ENCODE data around the gene AKAP13. TPM values are rescaled to one million over a fixed set of nuclear protein-coding genes. Genes with fewer than 3 reads are reported as not detected.

Gene AKAP13
- total RNA-seq, 1 donor from 2014 or later: 443 TPM

DNA sequence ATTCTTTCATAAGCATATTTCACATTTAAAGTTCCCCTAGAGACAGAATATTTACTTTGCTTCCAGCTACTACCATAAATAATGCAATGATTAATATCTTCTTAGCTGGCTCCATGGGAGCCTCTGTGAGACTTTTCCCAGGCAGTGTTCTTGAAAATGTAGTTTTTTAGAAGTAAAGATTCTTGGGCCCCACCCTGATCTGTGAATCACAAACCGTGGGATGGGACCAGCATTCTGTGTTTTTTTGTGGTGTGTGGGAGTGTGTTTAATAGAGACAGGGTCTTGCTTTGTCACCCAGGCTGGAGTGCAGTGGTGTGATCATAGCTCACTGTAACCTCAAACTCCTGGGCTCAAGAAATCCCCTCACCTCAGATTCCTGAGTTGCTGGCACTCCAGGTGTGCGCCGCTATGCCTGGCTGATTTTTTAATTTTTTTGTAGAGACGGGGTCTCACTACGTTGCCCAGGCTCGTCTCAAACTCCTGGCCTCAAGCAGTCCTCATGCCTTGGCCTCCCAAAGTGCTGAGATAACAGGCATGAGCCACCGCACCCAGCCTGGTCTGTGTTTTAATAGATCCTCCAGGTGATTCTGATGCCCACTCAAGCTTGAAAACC, 331.3 kb downstream of the AKAP13 start:
- Histone ChIP-seq H3K36me3 (peaks cover 87% of the 10 kb centered on the region), H3K27ac (no peak overlapping the region), H3K4me3 (no peak overlapping the region), H3K9me3 (no peaks in the 10 kb centered on the region), H3K4me1 (peaks cover 27% of the 10 kb centered on the region), H3K27me3 (ENCODE audit: low read depth) (no peaks in the 10 kb centered on the region)
- ATAC-seq (no peak), DNase-seq (no peak)
- intact Hi-C loops (cut with DNase I): no loop called here
- no peak for TF ChIP-seq CTCF (IDR thresholded peaks at IDR 0.05)

GRCh38 chr15:85716261-85716660, 335.9 kb downstream of the AKAP13 start:
- H3K27me3 ChIP-seq (ENCODE audit: low read depth): no peaks in the 10 kb centered on the region
- DNase-seq: no peak
- no peak for ATAC-seq
- H3K4me1 ChIP-seq: no peaks in the 10 kb centered on the region
- intact Hi-C loops (cut with DNase I): no loop called here
- no peaks in the 10 kb centered on the region for H3K9me3 ChIP-seq
- no peak overlapping the region for H3K4me3 ChIP-seq
- H3K27ac ChIP-seq: no peak overlapping the region
- TF ChIP-seq CTCF (IDR thresholded peaks at IDR 0.05): no peak
- H3K36me3 ChIP-seq: peaks cover 100% of the 10 kb centered on the region

- Histone ChIP-seq H3K27ac (no peak overlapping the region), H3K4me3 (no peak overlapping the region), H3K36me3 (peaks cover 100% of the 10 kb centered on the region), H3K27me3 (ENCODE audit: low read depth) (no peaks in the 10 kb centered on the region), H3K4me1 (no peaks in the 10 kb centered on the region), H3K9me3 (no peaks in the 10 kb centered on the region)
- no peak for TF ChIP-seq CTCF (IDR thresholded peaks at IDR 0.05)
- intact Hi-C loops (cut with DNase I): no loop called here
- ATAC-seq (no peak), DNase-seq (no peak)
Observed at GRCh38 chr15:85717212-85717611, 336.8 kb downstream of the AKAP13 start.

DNA sequence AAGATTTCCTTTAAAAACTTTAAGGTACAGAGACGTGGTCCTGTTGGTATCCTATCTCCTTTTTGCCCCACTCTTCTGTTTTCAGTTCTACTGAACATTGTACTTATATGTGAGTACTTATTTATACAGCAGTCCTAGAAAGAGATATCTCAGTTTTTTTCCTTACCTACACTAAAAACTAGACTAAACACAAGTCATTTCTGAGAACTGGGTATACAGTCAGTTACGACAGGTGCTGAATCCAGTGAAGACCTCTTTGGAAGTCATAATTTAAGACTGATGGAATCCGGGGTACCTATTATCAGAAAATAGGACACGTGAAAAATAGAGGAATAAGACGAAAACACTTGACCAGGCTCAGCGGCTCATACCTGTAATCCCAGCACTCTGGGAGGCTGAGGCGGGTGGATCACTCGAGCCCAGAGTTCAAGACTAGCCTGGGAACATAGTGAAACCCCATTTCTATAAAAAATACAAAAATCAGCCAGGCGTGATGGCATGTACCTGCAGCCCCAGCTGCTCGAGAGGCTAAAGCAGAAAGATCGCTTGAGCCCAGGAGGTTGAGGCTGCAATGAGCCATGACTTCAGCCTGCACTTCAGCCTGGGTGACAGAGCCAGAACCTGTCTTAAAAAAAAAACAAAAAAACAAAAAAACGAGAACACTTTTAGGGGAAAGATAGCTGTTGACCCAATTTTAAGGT, 338.0 kb downstream of the AKAP13 start:
- peaks cover 100% of the 10 kb centered on the region for H3K36me3 ChIP-seq
- H3K4me1 ChIP-seq: peaks cover 2% of the 10 kb centered on the region
- intact Hi-C loops (cut with DNase I): no loop called here
- no peaks in the 10 kb centered on the region for H3K9me3 ChIP-seq
- no peak overlapping the region for H3K4me3 ChIP-seq
- H3K27ac ChIP-seq: no peak overlapping the region
- H3K27me3 ChIP-seq (ENCODE audit: low read depth): no peaks in the 10 kb centered on the region
- no peak for TF ChIP-seq CTCF (IDR thresholded peaks at IDR 0.05)
- ATAC-seq (no peak), DNase-seq (no peak)

DNA sequence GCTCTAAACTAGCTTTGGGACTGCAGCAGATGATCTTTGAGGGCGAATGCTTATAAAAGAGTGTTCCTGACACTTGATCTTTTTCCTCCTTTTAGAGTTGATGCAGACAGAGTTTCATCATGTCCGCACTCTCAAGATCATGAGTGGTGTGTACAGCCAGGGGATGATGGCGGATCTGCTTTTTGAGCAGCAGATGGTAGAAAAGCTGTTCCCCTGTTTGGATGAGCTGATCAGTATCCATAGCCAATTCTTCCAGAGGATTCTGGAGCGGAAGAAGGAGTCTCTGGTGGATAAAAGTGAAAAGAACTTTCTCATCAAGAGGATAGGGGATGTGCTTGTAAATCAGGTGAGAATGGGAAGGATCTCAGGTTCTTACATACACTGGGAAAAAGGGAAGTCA, 338.6 kb downstream of the AKAP13 start:
- no peaks in the 10 kb centered on the region for H3K9me3 ChIP-seq
- ATAC-seq (no peak), DNase-seq (no peak)
- no peak overlapping the region for H3K27ac ChIP-seq
- peaks cover 100% of the 10 kb centered on the region for H3K36me3 ChIP-seq
- peaks cover 8% of the 10 kb centered on the region for H3K4me1 ChIP-seq
- intact Hi-C loops (cut with DNase I): no loop called here
- no peak overlapping the region for H3K4me3 ChIP-seq
- no peaks in the 10 kb centered on the region for H3K27me3 ChIP-seq (ENCODE audit: low read depth)
- no peak for TF ChIP-seq CTCF (IDR thresholded peaks at IDR 0.05)
